BLaER1 (cell line): Measurements from ENCODE around the gene PSMB3.
A peak's percentile ranks its signal among the peaks of the same experiment; 100 is the strongest.

ENCODE experiments used
- H3K27ac ChIP-seq: shearing (Covaris generic); formaldehyde crosslinking; 2 replicates; pipeline ENCODE4 v1.8.1; 2022
- H3K27me3 ChIP-seq: shearing (Covaris generic); formaldehyde crosslinking; 2 replicates; pipeline ENCODE4 v1.8.1; 2022
- H3K36me3 ChIP-seq: shearing (Covaris generic); formaldehyde crosslinking; 2 replicates; pipeline ENCODE4 v1.8.1; 2022
- H3K4me1 ChIP-seq: shearing (Covaris generic); formaldehyde crosslinking; 2 replicates; pipeline ENCODE4 v1.8.1; 2022
- H3K4me2 ChIP-seq: shearing (Covaris generic); formaldehyde crosslinking; 2 replicates; pipeline ENCODE4 v1.8.1; 2022
- H3K4me3 ChIP-seq: shearing (Covaris generic); formaldehyde crosslinking; 2 replicates; pipeline ENCODE4 v1.8.1; 2022
- H3K9ac ChIP-seq: shearing (Covaris generic); formaldehyde crosslinking; 2 replicates; pipeline ENCODE4 v1.8.1; 2022
- H3K9me3 ChIP-seq: shearing (Covaris generic); formaldehyde crosslinking; 2 replicates; pipeline ENCODE4 v1.8.1; 2022
- H4K20me1 ChIP-seq: shearing (Covaris generic); formaldehyde crosslinking; 2 replicates; pipeline ENCODE4 v1.8.1; 2022
- Cebpa-rat ChIP-seq: shearing (Covaris generic); IDR thresholded peaks from 2 replicates; pipeline ENCODE4 v1.8.1; 2022

The PSMB3 gene

GRCh38 chr17:38732376-38733281, 19.9 kb upstream of the PSMB3 start:
- TF ChIP-seq Cebpa-rat: no peak
- Histone ChIP-seq H3K4me3 (no peak overlapping the region), H3K36me3 (peaks cover 29% of the 10 kb centered on the region), H4K20me1 (peaks cover 49% of the 10 kb centered on the region), H3K27me3 (no peaks in the 10 kb centered on the region), H3K9ac (peak overlapping the region; percentile 76), H3K4me2 (peak overlapping the region; percentile 94), H3K9me3 (no peaks in the 10 kb centered on the region), H3K27ac (peak overlapping the region; percentile 82; the same call in 1 of the 2 replicates), H3K4me1 (peaks cover 83% of the 10 kb centered on the region)

GRCh38 chr17:38733282-38733981, 19.1 kb upstream of the PSMB3 start:
- peak overlapping the region; percentile 42 for H3K4me2 ChIP-seq
- H4K20me1 ChIP-seq: peaks cover 49% of the 10 kb centered on the region
- 0 out of 2 replicates have a peak overlapping the region, but pooled peaks have one; percentile 8 for H3K27ac ChIP-seq
- H3K9ac ChIP-seq: 0 out of 2 replicates have a peak overlapping the region, but pooled peaks have one; percentile 22
- H3K27me3 ChIP-seq: no peaks in the 10 kb centered on the region
- no peaks in the 10 kb centered on the region for H3K9me3 ChIP-seq
- H3K4me3 ChIP-seq: no peak overlapping the region
- peaks cover 83% of the 10 kb centered on the region for H3K4me1 ChIP-seq
- no peak for TF ChIP-seq Cebpa-rat
- peaks cover 33% of the 10 kb centered on the region for H3K36me3 ChIP-seq

- H3K36me3 ChIP-seq: peaks cover 42% of the 10 kb centered on the region
- H4K20me1 ChIP-seq: peaks cover 49% of the 10 kb centered on the region
- no peaks in the 10 kb centered on the region for H3K27me3 ChIP-seq
- peak overlapping the region; percentile 42 for H3K4me2 ChIP-seq
- H3K9ac ChIP-seq: no peak overlapping the region
- TF ChIP-seq Cebpa-rat: no peak
- H3K9me3 ChIP-seq: no peaks in the 10 kb centered on the region
- peaks cover 79% of the 10 kb centered on the region for H3K4me1 ChIP-seq
- H3K4me3 ChIP-seq: no peak overlapping the region
- no peak overlapping the region for H3K27ac ChIP-seq
Measured at GRCh38 chr17:38733982-38734973, 18.3 kb upstream of the PSMB3 start.

- peaks cover 49% of the 10 kb centered on the region for H4K20me1 ChIP-seq
- peak overlapping the region; percentile 29; the same call in 1 of the 2 replicates for H3K9ac ChIP-seq
- H3K27me3 ChIP-seq: no peaks in the 10 kb centered on the region
- H3K36me3 ChIP-seq: peaks cover 48% of the 10 kb centered on the region
- peaks cover 81% of the 10 kb centered on the region for H3K4me1 ChIP-seq
- TF ChIP-seq Cebpa-rat: no peak
- peak overlapping the region; percentile 45 for H3K4me2 ChIP-seq
- H3K9me3 ChIP-seq: no peaks in the 10 kb centered on the region
- no peak overlapping the region for H3K4me3 ChIP-seq
- 0 out of 2 replicates have a peak overlapping the region, but pooled peaks have one; percentile 13 for H3K27ac ChIP-seq
Measured at GRCh38 chr17:38735161-38735997, 17.2 kb upstream of the PSMB3 start.

- Histone ChIP-seq H3K36me3 (peaks cover 43% of the 10 kb centered on the region), H3K4me1 (peaks cover 82% of the 10 kb centered on the region), H3K27me3 (no peaks in the 10 kb centered on the region), H3K4me3 (no peak overlapping the region), H3K27ac (no peak overlapping the region), H4K20me1 (peaks cover 46% of the 10 kb centered on the region), H3K9ac (no peak overlapping the region), H3K4me2 (peak overlapping the region; percentile 60), H3K9me3 (no peaks in the 10 kb centered on the region)
- TF ChIP-seq Cebpa-rat: no peak
Measured at GRCh38 chr17:38738007-38738662, 14.4 kb upstream of the PSMB3 start.

GRCh38 chr17:38738686-38739085, 13.9 kb upstream of the PSMB3 start:
- H3K9me3 ChIP-seq: no peaks in the 10 kb centered on the region
- peak overlapping the region; percentile 60; the same call in 1 of the 2 replicates for H3K4me2 ChIP-seq
- no peak for TF ChIP-seq Cebpa-rat
- no peaks in the 10 kb centered on the region for H3K27me3 ChIP-seq
- H3K36me3 ChIP-seq: peaks cover 37% of the 10 kb centered on the region
- H3K9ac ChIP-seq: no peak overlapping the region
- H3K27ac ChIP-seq: no peak overlapping the region
- H3K4me1 ChIP-seq: peaks cover 82% of the 10 kb centered on the region
- peaks cover 40% of the 10 kb centered on the region for H4K20me1 ChIP-seq
- no peak overlapping the region for H3K4me3 ChIP-seq

- Histone ChIP-seq H3K4me2 (no peak overlapping the region), H3K27me3 (no peaks in the 10 kb centered on the region), H3K9me3 (no peaks in the 10 kb centered on the region), H3K27ac (no peak overlapping the region), H3K9ac (no peak overlapping the region), H3K4me1 (peaks cover 82% of the 10 kb centered on the region), H3K36me3 (peaks cover 32% of the 10 kb centered on the region), H3K4me3 (no peak overlapping the region), H4K20me1 (peaks cover 34% of the 10 kb centered on the region)
- no peak for TF ChIP-seq Cebpa-rat
Measured at GRCh38 chr17:38739305-38739704, 13.2 kb upstream of the PSMB3 start.

GRCh38 chr17:38740044-38740443, 12.5 kb upstream of the PSMB3 start:
- no peaks in the 10 kb centered on the region for H3K9me3 ChIP-seq
- peaks cover 27% of the 10 kb centered on the region for H4K20me1 ChIP-seq
- no peak overlapping the region for H3K27ac ChIP-seq
- no peak for TF ChIP-seq Cebpa-rat
- H3K9ac ChIP-seq: no peak overlapping the region
- no peaks in the 10 kb centered on the region for H3K27me3 ChIP-seq
- H3K4me3 ChIP-seq: no peak overlapping the region
- H3K36me3 ChIP-seq: peaks cover 28% of the 10 kb centered on the region
- peak overlapping the region; percentile 75; the same call in 1 of the 2 replicates for H3K4me2 ChIP-seq
- H3K4me1 ChIP-seq: peaks cover 82% of the 10 kb centered on the region
